Fibroblast of lung (primary cell): Measurements from ENCODE around the gene FAM107B.

Experiments used
- CTCF ChIP-seq, 2 donors: IDR thresholded peaks in 1 of 2; conservative IDR thresholded peaks in 1 of 2; 1 replicate in 1 of 2; 2 replicates in 1 of 2; pipeline ENCODE4 v1.5.1; 2011 to 2012; ENCODE audit warnings: low read length in 2 of 2, control low read depth in 1 of 2, inconsistent platforms in 1 of 2, low read depth in 1 of 2, mild to moderate bottlenecking in 1 of 2
- EZH2 ChIP-seq: IDR thresholded peaks from 2 replicates; pipeline ENCODE4 v1.5.1; 2012; ENCODE audit warnings: low read length, control low read depth, mild to moderate bottlenecking; ENCODE audit errors: missing control alignments

- no peak for TF ChIP-seq CTCF (conservative IDR thresholded peaks at IDR 0.05 in 1 of 2, IDR thresholded peaks at IDR 0.05 in 1 of 2; ENCODE audit: low read depth in 1 of 2, low read length in 2 of 2)
- TF ChIP-seq EZH2: no peak
Measured at GRCh38 chr10:14649739-14650138, 125.0 kb downstream of the FAM107B start.
